Measurements from ENCODE around the gene CAPN8. TPM values are rescaled to one million over a fixed set of nuclear protein-coding genes. Genes with fewer than 3 reads are reported as not detected.

CAPN8 gene
- total RNA-seq, 4 donors from 2014 or later: 55.4 to 273 (median 91.6) TPM

DNA sequence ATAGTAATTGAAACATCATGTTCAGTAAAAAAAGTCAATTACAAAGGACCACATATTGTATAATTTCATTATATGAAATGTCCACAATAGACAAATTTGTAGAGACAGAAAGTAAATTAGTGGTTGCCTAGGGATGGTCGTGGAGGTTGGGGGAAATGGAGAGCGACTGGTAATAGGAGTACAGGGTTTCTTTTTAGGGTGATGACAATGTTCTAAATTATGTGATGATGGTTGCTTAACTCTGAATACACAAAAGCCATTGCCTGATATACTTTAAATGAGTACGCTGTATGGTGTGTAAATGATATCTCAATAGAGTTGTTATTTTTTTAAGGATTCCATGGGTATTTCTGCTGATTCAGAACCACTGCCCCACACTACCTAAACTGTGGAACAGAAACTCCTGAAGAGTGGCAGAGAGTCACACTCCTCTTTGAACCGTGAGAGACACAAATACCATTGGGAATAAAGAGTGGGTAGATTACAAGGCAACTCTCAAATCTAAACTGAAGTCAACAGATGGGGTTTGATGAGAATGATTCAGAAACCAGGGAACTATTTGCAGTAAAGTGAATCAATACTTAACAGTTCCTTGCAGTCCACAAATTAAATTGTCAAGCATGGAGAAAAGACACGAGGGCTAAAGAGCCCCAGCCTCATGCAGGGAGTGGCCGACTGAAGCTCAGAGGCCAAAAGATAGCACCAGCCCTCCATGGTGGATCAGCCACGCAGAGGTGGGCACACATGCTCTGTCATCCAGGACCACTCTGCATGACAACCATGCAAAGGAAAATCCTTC, 118.0 kb downstream of the CAPN8 start:
- no peak overlapping the region for H3K4me3 ChIP-seq
- H3K36me3 ChIP-seq: no peaks in the 10 kb centered on the region
- peaks cover 0 to 14% (median 6%) of the 10 kb centered on the region in 4 donors for H3K4me1 ChIP-seq
- no peaks in the 10 kb centered on the region for H3K27me3 ChIP-seq
- in situ Hi-C loops (cut with MboI; ENCODE audit: low pct_ligation_motif_present in 1 of 4, low pct_unique_long_range_greater_than_20kb in 1 of 4, low sequenced_read_pairs in 3 of 4): no loop called here
- WGBS, 2 donors (ENCODE audit: low coverage in 1 of 2): 66 to 67% methylated on average over 7 of the region's 7 CpGs
- TF ChIP-seq EP300 (IDR thresholded peaks at IDR 0.05; ENCODE audit: low read depth): no peak
- no peak for TF ChIP-seq POLR2AphosphoS5 (IDR thresholded peaks at IDR 0.05)
- TF ChIP-seq POLR2A (IDR thresholded peaks at IDR 0.05): no peak
- TF ChIP-seq, protein P1, sequence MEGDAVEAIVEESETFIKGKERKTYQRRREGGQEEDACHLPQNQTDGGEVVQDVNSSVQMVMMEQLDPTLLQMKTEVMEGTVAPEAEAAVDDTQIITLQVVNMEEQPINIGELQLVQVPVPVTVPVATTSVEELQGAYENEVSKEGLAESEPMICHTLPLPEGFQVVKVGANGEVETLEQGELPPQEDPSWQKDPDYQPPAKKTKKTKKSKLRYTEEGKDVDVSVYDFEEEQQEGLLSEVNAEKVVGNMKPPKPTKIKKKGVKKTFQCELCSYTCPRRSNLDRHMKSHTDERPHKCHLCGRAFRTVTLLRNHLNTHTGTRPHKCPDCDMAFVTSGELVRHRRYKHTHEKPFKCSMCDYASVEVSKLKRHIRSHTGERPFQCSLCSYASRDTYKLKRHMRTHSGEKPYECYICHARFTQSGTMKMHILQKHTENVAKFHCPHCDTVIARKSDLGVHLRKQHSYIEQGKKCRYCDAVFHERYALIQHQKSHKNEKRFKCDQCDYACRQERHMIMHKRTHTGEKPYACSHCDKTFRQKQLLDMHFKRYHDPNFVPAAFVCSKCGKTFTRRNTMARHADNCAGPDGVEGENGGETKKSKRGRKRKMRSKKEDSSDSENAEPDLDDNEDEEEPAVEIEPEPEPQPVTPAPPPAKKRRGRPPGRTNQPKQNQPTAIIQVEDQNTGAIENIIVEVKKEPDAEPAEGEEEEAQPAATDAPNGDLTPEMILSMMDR (IDR thresholded peaks at IDR 0.05): no peak
- no peaks in the 10 kb centered on the region for H3K9me3 ChIP-seq
- intact Hi-C loops (cut with DNase I; ENCODE audit: low total_unique reads): no loop called here
- no peak for DNase-seq
- no peak overlapping the region for H3K27ac ChIP-seq

DNA sequence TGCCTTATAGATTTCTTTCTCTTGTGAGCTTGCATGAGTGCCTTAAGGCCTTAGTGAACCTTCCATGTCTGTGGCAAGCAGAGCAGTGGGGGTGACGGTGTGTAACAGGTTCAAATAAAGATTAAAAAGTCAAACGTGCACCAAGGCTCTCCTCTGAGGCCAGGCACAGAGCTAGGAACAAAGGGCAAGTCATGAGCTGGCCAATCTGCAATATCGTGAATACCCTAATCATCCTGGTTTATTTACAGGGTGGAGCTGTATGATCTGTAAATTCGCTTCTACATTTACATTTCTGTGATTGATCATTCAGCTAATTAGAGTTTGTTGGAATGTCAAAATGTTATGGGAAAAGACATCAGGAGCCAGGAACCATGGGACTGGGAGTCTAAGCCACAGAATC, 120.2 kb downstream of the CAPN8 start:
- no peaks in the 10 kb centered on the region for H3K27me3 ChIP-seq
- no peak overlapping the region for H3K27ac ChIP-seq
- H3K4me1 ChIP-seq: peaks cover 0 to 7% (median 3%) of the 10 kb centered on the region in 4 donors
- in situ Hi-C loops (cut with MboI; ENCODE audit: low pct_ligation_motif_present in 1 of 4, low pct_unique_long_range_greater_than_20kb in 1 of 4, low sequenced_read_pairs in 3 of 4) (no loop called here), intact Hi-C loops (cut with DNase I; ENCODE audit: low total_unique reads) (no loop called here)
- peak; percentile 12 for DNase-seq
- H3K36me3 ChIP-seq: no peaks in the 10 kb centered on the region
- 44 to 71% methylated on average over 1 to 4 of the region's 4 CpGs for WGBS, 2 donors (ENCODE audit: low coverage in 1 of 2)
- TF ChIP-seq EP300 (IDR thresholded peaks at IDR 0.05; ENCODE audit: low read depth): no peak
- TF ChIP-seq, protein P1 (IDR thresholded peaks at IDR 0.05): no peak
- no peak for TF ChIP-seq POLR2A (IDR thresholded peaks at IDR 0.05)
- no peak for TF ChIP-seq POLR2AphosphoS5 (IDR thresholded peaks at IDR 0.05)
- H3K4me3 ChIP-seq: no peak overlapping the region
- no peaks in the 10 kb centered on the region for H3K9me3 ChIP-seq

- Histone ChIP-seq H3K9me3 (no peaks in the 10 kb centered on the region), H3K36me3 (no peaks in the 10 kb centered on the region), H3K4me3 (no peak overlapping the region), H3K27me3 (no peaks in the 10 kb centered on the region), H3K4me1 (no peaks in the 10 kb centered on the region), H3K27ac (no peak overlapping the region)
- 82 to 100% methylated on average over 1 to 4 of the region's 4 CpGs for WGBS, 2 donors (ENCODE audit: low coverage in 1 of 2)
- intact Hi-C loops (cut with DNase I; ENCODE audit: low total_unique reads): no loop called here
- no peak for TF ChIP-seq POLR2AphosphoS5 (IDR thresholded peaks at IDR 0.05)
- no peak for TF ChIP-seq POLR2A (IDR thresholded peaks at IDR 0.05)
- TF ChIP-seq, protein P1 (IDR thresholded peaks at IDR 0.05): no peak
- TF ChIP-seq EP300 (IDR thresholded peaks at IDR 0.05; ENCODE audit: low read depth): no peak
- no peak for DNase-seq
- in situ Hi-C loops (cut with MboI; ENCODE audit: low pct_ligation_motif_present in 1 of 4, low pct_unique_long_range_greater_than_20kb in 1 of 4, low sequenced_read_pairs in 3 of 4): no loop called here
Observed at GRCh38 chr1:223543560-223543959, 121.9 kb downstream of the CAPN8 start.

GRCh38 chr1:223542831-223543230, 122.7 kb downstream of the CAPN8 start:
- Histone ChIP-seq H3K4me3 (no peak overlapping the region), H3K4me1 (no peaks in the 10 kb centered on the region), H3K27me3 (no peaks in the 10 kb centered on the region), H3K9me3 (no peaks in the 10 kb centered on the region), H3K27ac (no peak overlapping the region), H3K36me3 (no peaks in the 10 kb centered on the region)
- 41 to 44% methylated on average over 2 to 4 of the region's 4 CpGs for WGBS, 2 donors (ENCODE audit: low coverage in 1 of 2)
- no peak for DNase-seq
- in situ Hi-C loops (cut with MboI; ENCODE audit: low pct_ligation_motif_present in 1 of 4, low pct_unique_long_range_greater_than_20kb in 1 of 4, low sequenced_read_pairs in 3 of 4): no loop called here
- TF ChIP-seq POLR2A (IDR thresholded peaks at IDR 0.05) (no peak), EP300 (IDR thresholded peaks at IDR 0.05; ENCODE audit: low read depth) (no peak), POLR2AphosphoS5 (IDR thresholded peaks at IDR 0.05) (no peak)
- TF ChIP-seq, protein P1 (IDR thresholded peaks at IDR 0.05): no peak
- intact Hi-C loops (cut with DNase I; ENCODE audit: low total_unique reads): no loop called here

All from transverse colon (tissue), 4 donors.